Right ventricle myocardium inferior (tissue), 1 donor: ENCODE data around the gene HLA-DMA. TPM values are rescaled to one million over a fixed set of nuclear protein-coding genes. Genes with fewer than 3 reads are reported as not detected.

Experiments
- ATAC-seq: fragments of 200-7000 bp; cut with Tn5 transposase; one replicate; pipeline ENCODE4 v1.9.1; 2020; ENCODE audit warnings: mild to moderate bottlenecking, moderate library complexity
- DNase-seq: peaks from one replicate; pipeline ENCODE4 v3.0.0; 2021; ENCODE audit errors: missing footprints
- intact Hi-C: fragments of 100-400 bp; cut with DNase I; formaldehyde crosslinking; loops from one replicate; pipeline ENCODE4 v1.11.0; 2022
- long read RNA-seq: library from polyadenylated mRNA; unstranded; transcript quantifications from one replicate; pipeline ENCODE4 v2.0.0, GENCODE V29; 2021
- total RNA-seq: library from RNA; stranded (reverse); fragmentation: NEBNext Ultra II Directional; extraction: Animal tissue kit (Norgen Biotek cat#: 25700); gene quantifications from one replicate; pipeline ENCODE4 v1.2.1, GENCODE V29; 2021
- donor health status: DM: no; HTN: yes; CAD: no; lungs with severe emphysema.

HLA-DMA gene
- total RNA-seq = 19.7 TPM
- long read RNA-seq, transcript HLA-DMA-201 (5 exons, 1,123 nt) = major isoform, 9 of 10 reads
- long read RNA-seq, partial matches to known transcripts = 1 of 10 reads
- long read RNA-seq, other reads (novel, unspliced or antisense) = 0 of 10 reads

DNA sequence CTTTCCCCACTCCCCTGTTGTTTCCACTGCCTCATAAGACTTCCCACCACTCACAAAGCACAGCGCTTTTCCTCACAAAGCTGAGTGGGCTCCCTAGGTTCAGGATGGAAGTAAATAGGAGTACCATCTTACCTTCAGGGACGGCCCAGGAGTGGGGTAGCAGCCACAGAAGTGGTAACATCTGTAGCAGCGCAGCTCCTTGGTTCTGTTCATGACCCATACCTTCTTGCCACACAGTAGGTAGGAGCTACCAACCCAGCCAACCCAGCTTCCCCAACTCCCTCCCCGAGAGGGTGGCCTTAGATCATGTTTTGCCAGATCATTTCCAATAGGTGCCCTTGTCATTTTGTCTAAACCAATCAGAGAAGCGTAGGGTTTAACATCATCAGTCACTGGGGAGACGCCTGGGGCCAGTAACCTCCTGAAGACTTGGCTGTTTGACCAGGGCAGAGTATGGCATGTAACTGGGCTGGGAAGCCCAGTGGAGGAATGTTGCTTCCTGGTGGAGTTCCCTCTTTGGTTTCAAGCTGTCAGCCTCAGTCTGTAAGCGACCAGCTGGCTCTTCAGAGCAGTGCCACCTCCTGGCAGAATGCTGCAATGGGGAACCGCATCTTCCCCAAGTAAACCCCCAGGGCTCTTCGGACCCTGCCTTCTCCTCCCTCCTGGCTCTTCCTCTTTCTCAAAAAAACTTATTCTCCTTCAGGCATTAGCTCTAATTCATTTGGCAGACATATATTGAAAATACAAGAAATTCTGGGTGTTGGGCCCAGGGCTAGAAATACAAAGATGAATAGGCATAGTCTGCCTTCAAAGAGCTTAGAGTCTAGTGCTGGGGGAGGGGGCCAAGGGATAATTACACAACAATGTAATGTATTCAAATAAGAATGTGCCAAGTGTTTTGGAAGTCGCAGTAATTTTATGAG lies at the start of gene HLA-DMA:
HLA-DMA (minus strand) TSS at position 281 of the 923 bp plus-strand sequence; CDS start at position 220, 61 bp downstream.
- DNase-seq = peak; percentile 87
- peak; percentile 99 for ATAC-seq
- intact Hi-C loops = loop anchor here (2.0 kb wide), 2 partner anchors 18 to 58 kb away; no protein-coding TSS in a partner anchor

DNA sequence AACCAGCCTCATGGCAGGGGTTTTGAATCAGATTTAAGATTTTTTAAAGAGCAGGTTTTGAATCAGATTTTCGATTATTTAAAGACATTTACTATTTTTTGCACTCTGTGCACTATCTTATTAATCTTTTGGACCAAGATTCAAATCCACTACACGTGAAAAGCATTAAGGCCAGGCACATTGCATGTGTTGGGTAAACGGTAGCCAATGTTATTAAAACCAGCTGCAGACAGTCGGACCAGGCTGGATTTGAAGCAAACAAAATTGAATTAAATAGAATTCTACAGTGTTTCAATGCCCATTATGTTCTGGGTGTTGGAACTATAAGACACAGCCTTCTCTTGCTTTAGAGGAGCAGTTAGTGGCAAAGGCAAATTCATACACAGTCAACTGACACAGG lies 48.8 kb upstream of the HLA-DMA start:
- intact Hi-C loops = no loop called here
- ATAC-seq = no peak

DNA sequence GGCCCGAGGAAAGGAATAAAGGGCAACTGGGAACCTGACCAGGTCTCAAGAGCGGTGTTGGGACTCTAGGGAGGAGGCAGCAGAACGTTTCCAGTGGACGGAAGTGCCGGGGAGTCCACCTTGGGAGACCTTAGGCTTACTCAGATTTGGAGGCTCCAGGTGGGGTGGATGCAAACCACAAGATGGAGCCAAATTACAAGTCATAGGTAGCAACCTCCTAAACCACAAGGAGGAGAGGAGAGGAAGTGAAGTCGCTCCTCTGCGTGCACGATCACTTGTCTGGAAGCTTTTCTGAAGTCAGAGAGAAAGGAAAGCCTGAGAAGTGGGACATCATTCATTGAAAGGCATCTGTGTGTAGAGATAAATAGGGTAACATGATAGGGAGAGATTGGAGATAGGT lies 47.2 kb upstream of the HLA-DMA start:
- intact Hi-C loops = no loop called here
- DNase-seq (no peak), ATAC-seq (no peak)

More for the DNA sequence above, 48.8 kb upstream of the HLA-DMA start:
- DNase-seq = no peak

DNA sequence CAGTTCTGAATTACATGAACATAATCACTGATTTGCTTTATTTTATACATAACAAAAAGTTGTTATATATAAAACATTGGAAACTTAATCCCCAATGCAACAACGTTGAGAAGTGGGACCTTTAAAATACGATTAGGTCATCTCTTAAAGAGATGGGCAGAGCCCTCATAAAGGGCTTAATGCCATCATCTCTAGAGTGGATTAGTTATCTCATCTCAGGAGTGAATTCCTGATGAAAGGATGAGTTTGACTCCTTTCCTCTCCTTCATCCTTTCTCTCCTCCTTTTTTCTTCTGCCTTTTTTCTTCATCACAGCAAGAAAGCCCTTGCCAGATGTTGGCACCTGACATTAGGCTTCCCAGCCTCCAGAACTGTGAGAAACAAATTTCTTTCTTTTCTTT lies 42.6 kb upstream of the HLA-DMA start:
- ATAC-seq (no peak), DNase-seq (no peak)
- intact Hi-C loops = no loop called here

DNA sequence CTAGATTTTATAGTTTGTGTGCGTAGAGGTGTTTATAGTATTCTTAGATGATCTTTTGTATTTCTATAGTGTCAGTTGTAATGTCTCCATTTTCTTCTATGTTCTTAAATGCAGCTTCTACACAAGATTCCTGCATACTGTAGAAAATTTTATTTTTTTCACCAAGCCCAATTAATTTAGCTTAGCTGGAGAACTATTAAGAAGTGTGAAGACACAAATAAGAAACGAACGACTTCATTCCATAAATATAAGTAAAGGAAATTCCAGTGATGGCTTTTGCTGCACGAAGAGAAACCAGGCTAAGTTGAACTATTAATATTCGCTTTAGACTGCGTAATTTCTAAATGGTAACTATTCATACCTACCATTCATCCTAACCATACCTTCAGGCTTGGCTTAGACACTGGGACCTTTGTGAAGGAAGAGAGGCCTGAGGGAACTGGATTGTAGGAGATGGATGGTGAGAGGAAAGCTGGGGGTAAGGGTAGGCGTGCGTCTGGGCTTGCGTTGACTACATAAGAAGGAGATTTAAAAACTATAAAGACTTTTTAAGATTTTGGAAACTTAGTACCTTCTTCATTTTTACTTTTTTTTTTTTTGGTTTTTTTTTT lies 40.6 kb upstream of the HLA-DMA start:
- ATAC-seq (no peak), DNase-seq (no peak)
- intact Hi-C loops = no loop called here

DNA sequence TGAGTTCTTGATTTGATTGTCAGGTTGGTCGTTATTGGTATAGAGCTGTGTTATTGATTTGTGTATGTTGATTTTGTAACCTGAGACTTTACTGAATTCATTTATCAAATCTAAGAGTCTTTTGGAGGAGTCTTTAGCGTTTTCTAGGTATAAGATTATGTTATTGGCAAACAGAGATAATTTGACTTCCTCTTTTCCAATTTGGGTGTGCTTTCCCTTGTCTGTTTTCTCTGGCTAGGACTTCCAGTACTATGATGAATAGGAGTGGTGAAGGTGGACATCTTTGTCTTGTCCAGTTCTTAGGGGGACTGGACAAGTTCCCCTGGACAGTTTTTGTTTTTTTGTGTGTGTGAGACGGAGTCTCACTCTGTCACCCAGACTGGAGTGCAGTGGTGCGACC lies 39.1 kb upstream of the HLA-DMA start:
- ATAC-seq = no peak
- DNase-seq = no peak
- intact Hi-C loops = no loop called here

DNA sequence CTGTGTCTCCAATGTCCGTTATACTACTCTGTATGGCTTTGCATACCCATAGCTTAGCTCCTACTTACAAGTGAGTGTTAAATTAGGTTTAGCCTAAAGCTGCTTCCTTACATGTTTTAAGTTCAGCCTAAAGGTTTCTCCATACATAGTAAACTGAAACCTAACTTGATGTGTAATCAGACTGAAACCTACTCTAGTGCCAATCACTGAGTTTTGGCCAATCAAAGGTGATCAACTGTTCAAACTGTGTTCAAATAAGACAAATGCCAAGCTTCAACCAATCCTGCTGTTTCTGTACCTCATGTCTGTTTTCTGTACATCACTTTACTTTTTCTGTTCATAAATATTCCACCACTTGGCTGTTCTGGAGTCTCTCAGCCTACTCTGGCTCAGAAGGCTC lies 36.5 kb upstream of the HLA-DMA start:
- intact Hi-C loops = no loop called here
- no peak for DNase-seq
- no peak for ATAC-seq

DNA sequence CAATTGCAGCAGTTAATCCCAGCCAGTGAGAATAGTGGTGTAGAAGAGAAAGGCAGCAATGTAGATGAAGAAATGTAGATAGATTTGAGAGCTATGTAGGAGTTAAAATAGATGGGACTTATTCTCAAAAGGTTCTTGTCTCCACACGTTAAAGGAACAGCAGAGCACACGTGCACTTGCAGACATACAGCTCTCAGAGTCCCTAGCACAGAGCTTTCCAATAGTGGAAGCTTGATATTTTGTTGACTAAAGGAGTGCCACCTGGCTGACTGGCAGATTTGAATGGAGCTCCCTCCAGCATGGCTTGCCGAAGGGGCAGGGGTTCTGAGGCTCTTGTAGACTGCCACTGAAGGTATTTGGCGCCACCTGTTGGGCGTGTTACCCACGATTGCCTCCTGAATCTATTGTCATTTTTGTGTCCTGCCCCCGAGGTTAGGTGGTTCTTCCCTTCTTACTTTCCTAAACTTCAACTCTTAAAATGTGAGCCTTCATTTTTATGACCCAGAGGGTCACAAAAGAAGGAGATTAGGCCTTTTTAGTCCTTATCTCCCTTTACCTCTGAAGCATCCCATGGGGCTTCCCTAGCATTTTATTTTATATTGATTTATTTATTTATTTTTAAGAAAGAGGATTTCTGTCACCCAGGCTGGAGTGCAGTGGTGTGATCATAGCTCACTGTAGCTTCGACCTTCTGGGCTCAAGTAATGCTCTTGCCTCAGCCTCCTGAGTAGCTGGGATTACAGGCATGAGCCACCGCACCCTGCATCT lies 31.9 kb upstream of the HLA-DMA start:
- ATAC-seq (peak; percentile 80), DNase-seq (peak; percentile 92)
- intact Hi-C loops = loop anchor here (1.0 kb wide), 2 partner anchors 52 to 100 kb away; no protein-coding TSS in a partner anchor

DNA sequence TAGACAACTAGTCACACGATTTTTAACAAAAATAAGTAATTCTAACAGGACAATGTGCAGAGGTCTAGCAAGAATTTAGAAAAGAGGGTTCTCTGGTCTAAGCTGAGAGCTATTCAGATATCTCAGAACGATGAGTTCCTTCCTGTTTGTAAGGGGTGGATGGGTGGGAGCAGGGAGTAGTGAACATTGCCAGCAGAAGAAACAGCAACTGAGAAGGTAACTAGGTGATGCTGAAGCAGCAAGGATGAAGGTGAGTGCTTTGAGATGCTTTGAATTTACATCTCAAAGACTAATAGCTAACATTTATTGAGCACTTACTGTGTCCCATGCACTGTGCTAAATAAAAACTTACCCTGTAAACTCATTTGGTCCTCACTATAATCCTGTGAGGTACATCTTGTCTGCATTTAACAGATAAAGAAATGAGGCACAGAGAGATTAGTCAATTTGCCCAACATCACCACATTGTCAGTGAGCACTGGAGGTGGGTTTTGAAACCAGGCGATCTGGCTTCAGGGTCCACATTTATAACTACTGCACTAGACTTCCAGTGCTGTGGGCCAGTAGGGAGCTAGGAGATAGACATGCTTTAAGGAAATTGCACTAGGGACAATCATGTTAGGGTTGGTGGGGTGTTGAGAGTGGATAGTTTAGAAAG lies 31.2 kb upstream of the HLA-DMA start:
- ATAC-seq (no peak), DNase-seq (no peak)
- intact Hi-C loops = loop anchor here (1.0 kb wide), 2 partner anchors 51 to 99 kb away; no protein-coding TSS in a partner anchor

DNA sequence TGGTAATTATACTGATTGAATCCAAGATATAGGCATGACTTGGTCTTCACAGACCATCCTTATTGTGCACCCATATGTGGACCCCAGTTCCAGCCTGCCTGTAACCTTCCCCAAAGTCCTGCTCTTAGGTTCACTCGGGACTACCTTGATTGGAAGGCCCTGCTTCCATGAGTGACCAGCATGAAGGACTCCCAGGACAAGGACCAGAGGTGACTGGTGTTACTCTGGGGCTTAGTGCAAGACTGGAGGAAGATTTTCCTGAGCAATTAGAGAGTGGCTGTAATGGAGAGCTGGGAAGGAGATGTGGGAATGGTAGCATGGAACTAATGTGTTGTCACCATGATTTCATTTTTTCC lies 30.6 kb upstream of the HLA-DMA start:
- intact Hi-C loops = no loop called here
- peak; percentile 17 for ATAC-seq
- no peak for DNase-seq

DNA sequence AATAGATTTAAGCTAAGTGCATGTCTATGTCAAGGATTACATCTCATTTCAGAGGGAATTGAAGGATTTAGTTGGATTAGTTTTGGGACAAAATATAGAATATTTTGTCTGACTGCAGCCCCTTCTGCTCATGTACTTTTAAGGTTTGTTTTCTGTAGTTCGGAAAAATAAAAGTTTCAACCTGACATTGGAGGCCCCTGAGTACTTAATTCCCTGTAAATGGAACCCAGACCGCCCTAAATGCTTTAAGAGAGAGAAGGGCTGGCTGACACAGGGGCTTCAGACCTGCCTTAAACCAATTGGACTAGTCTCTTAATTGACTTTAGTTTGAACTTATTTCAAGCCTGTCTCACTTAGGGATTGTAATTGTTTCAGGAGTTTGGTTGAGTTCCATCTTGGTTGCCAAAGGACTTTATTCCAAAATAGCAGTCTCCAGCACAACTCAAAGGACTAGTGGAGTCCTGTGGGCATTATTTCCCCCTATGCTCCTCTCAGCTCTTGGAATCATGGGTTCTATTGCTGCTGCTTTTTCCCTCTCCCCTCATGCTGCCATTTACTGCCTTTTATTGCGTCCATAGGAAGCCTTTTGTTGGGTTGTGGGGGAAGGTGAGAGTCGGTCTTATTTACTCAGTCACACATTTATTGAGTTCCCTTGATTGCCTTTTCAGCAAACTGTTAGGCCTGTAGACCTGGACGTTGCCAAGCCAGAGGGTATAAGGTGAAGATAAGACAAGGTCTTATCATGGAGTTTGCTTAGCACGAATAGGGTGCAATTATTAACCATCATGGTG lies 30.0 kb upstream of the HLA-DMA start:
- intact Hi-C loops = no loop called here
- peak; percentile 9 for ATAC-seq
- no peak for DNase-seq

DNA sequence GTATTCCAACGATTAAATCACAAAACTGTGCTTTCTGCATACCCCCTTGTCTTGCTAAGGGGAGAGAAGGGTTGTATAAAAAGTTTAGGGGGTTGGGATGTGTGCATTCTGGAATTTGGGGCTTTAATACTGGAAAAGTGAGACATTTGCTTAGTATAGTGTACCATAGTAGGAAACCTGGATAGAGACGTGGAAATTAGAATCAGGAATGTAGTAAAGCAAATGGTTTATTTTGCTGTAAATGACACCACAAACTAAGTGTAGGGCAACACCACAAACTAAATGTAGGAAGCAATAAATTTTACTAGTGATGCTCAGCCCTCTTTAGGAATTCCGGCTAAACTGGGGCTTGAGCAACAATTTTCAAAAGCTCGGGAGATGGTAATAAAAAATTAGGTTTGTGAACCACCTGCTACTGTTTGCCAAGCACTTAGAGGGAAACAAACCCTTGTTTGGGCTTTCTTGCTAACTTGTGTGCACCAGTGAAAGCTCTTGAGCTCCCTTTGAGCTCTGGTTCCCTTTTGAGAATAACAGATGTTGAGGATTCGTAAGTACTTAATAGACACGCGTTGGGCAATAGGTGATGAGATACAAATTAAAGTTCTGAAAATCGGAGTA lies 29.3 kb upstream of the HLA-DMA start:
- DNase-seq = no peak
- ATAC-seq = no peak
- intact Hi-C loops = no loop called here

DNA sequence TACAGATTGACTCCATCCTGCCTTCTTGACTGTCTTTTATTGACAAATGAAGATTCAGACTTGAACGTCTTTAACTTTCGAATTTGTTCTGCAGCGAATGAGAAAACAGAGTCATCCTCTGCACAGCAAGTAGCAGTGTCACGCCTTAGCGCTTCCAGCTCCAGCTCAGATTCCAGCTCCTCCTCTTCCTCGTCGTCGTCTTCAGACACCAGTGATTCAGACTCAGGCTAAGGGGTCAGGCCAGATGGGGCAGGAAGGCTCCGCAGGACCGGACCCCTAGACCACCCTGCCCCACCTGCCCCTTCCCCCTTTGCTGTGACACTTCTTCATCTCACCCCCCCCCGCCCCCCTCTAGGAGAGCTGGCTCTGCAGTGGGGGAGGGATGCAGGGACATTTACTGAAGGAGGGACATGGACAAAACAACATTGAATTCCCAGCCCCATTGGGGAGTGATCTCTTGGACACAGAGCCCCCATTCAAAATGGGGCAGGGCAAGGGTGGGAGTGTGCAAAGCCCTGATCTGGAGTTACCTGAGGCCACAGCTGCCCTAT lies 27.7 kb upstream of the HLA-DMA start:
- DNase-seq = no peak
- no peak for ATAC-seq
- intact Hi-C loops = no loop called here

DNA sequence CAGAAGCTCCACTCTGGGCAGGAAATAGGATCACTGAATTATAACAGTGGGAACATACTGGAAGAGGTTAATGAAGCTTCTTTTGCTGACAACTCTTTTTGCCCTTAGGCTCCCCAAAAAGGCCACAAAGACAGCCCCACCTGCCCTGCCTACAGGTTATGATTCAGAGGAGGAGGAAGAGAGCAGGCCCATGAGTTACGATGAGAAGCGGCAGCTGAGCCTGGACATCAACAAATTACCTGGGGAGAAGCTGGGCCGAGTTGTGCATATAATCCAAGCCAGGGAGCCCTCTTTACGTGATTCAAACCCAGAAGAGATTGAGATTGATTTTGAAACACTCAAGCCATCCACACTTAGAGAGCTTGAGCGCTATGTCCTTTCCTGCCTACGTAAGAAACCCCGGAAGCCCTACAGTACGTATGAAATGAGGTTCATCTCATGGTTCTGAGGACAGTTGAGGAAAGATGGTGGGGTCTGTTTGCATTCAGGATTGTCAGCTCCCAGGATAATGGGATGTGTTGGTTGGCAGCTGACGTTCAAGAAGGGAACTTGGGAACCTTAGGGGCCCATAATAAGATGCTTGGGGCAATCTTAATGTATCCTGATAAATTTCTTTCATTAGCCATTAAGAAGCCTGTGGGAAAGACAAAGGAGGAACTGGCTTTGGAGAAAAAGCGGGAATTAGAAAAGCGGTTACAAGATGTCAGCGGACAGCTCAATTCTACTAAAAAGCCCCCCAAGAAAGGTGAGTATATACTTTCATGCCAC lies 27.0 kb upstream of the HLA-DMA start:
- ATAC-seq = no peak
- intact Hi-C loops = loop anchor here (10.0 kb wide), 1 partner anchor 1005 kb away; the partner anchor contains the start of gene DXO
- no peak for DNase-seq

DNA sequence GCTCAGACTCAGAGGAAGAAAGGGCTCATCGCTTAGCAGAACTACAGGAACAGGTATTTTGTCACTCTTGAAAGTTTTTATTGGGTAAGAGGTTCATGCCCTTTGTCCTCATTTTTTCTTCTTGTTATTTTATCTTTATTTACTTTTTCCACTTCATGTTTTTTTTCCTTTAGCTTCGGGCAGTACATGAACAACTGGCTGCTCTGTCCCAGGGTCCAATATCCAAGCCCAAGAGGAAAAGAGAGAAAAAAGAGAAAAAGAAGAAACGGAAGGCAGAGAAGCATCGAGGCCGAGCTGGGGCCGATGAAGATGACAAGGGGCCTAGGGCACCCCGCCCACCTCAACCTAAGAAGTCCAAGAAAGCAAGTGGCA lies 25.0 kb upstream of the HLA-DMA start:
- DNase-seq (no peak), ATAC-seq (no peak)
- intact Hi-C loops = loop anchor here (10.0 kb wide), 1 partner anchor 1003 kb away; the partner anchor contains the start of gene DXO

DNA sequence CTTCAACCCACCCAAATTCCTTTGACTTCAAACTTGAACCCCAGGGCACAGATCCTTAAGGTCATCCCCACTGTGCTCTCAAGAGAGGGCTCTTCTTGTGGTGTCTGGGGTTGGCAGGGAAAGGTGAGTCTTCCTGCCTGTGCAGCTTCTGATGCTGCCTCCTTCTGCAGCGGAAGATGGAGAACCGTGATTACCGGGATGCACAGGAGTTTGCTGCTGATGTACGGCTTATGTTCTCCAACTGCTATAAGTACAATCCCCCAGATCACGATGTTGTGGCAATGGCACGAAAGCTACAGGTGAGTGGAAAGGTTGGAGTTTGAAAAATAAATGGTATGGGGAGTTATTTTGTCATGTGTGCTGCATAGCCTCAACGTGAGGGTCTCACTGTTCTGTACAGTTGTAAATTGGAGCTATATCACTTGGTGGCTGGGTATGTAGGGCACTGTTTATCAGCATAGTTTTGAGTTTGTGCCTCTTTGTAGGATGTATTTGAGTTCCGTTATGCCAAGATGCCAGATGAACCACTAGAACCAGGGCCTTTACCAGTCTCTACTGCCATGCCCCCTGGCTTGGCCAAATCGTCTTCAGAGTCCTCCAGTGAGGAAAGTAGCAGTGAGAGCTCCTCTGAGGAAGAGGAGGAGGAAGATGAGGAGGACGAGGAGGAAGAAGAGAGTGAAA lies 24.5 kb upstream of the HLA-DMA start:
- ATAC-seq (no peak), DNase-seq (no peak)
- intact Hi-C loops = loop anchor here (10.0 kb wide), 1 partner anchor 1003 kb away; the partner anchor contains the start of gene DXO
